HepG2 (cell line): ENCODE measurements around the gene ARPC3. TPM values are rescaled to one million over a fixed set of nuclear protein-coding genes. Genes with fewer than 3 reads are reported as not detected.

Experiments
- CBFB ChIP-seq: sonication (generic); formaldehyde crosslinking; IDR thresholded peaks from 2 replicates; pipeline ENCODE4 v1.4.0; 2020; ENCODE audit warnings: missing genetic modification reagents
- CENPX ChIP-seq: sonication (generic); formaldehyde crosslinking; IDR thresholded peaks from 2 replicates; pipeline ENCODE4 v1.9.0; 2021; ENCODE audit warnings: mild to moderate bottlenecking, missing genetic modification reagents, moderate library complexity
- DR1 ChIP-seq: sonication (generic); formaldehyde crosslinking; IDR thresholded peaks from 2 replicates; pipeline ENCODE4 v1.8.0; 2021; ENCODE audit warnings: mild to moderate bottlenecking, missing genetic modification reagents, inconsistent platforms
- NCOA1 ChIP-seq: sonication (generic); formaldehyde crosslinking; IDR thresholded peaks from 2 replicates; pipeline ENCODE4 v1.9.0; 2021; ENCODE audit warnings: missing genetic modification reagents
- NR0B2 ChIP-seq: sonication (generic); formaldehyde crosslinking; IDR thresholded peaks from 2 replicates; pipeline ENCODE4 v1.4.0; 2020; ENCODE audit warnings: mild to moderate bottlenecking, missing genetic modification reagents
- NR3C1 ChIP-seq: sonication (generic); formaldehyde crosslinking; IDR thresholded peaks from 2 replicates; pipeline ENCODE4 v1.4.0; 2020; ENCODE audit warnings: missing genetic modification reagents
- ONECUT2 ChIP-seq: sonication (generic); formaldehyde crosslinking; IDR thresholded peaks from 2 replicates; pipeline ENCODE4 v1.4.0; 2020; ENCODE audit warnings: missing genetic modification reagents
- PHF20 ChIP-seq: sonication (generic); formaldehyde crosslinking; IDR thresholded peaks from 2 replicates; pipeline ENCODE4 v1.5.0; 2020; ENCODE audit warnings: mild to moderate bottlenecking, missing genetic modification reagents
- PITX1 ChIP-seq: sonication (generic); formaldehyde crosslinking; IDR thresholded peaks from 2 replicates; pipeline ENCODE4 v1.5.1; 2020; ENCODE audit warnings: mild to moderate bottlenecking, missing genetic modification reagents
- TBX2 ChIP-seq: sonication (generic); formaldehyde crosslinking; IDR thresholded peaks from 2 replicates; pipeline ENCODE4 v1.5.0; 2020; ENCODE audit warnings: missing genetic modification reagents, mild to moderate bottlenecking, borderline replicate concordance
- ZC3H13 ChIP-seq: sonication (generic); formaldehyde crosslinking; IDR thresholded peaks from 2 replicates; pipeline ENCODE4 v1.8.1; 2023; ENCODE audit warnings: mild to moderate bottlenecking, missing genetic modification reagents, moderate library complexity
- ZEB1 ChIP-seq: IDR thresholded peaks from 2 replicates; pipeline ENCODE4 v1.6.1; 2012; ENCODE audit warnings: mild to moderate bottlenecking, low read depth, inconsistent platforms; ENCODE audit not compliant: insufficient replicate concordance
- ZNF121 ChIP-seq: sonication (generic); formaldehyde crosslinking; IDR thresholded peaks from 2 replicates; pipeline ENCODE4 v1.5.0; 2020; ENCODE audit warnings: mild to moderate bottlenecking, missing genetic modification reagents
- ZNF362 ChIP-seq: sonication (generic); formaldehyde crosslinking; IDR thresholded peaks from 2 replicates; pipeline ENCODE4 v1.4.0; 2020; ENCODE audit warnings: missing genetic modification reagents, mild to moderate bottlenecking, borderline replicate concordance
- ZNF367 ChIP-seq: sonication (generic); formaldehyde crosslinking; IDR thresholded peaks from 2 replicates; pipeline ENCODE4 v1.4.0; 2020; ENCODE audit warnings: missing genetic modification reagents, borderline replicate concordance
- ZNF407 ChIP-seq: sonication (generic); formaldehyde crosslinking; IDR thresholded peaks from one replicate; pipeline ENCODE4 v1.5.1; 2020; ENCODE audit warnings: mild to moderate bottlenecking, missing genetic modification reagents; ENCODE audit errors: not compliant biosample characterization
- ZNF468 ChIP-seq: sonication (generic); formaldehyde crosslinking; IDR thresholded peaks from 2 replicates; pipeline ENCODE4 v1.8.0; 2022; ENCODE audit warnings: mild to moderate bottlenecking, moderate library complexity, missing genetic modification reagents
- ZNF782 ChIP-seq: sonication (generic); formaldehyde crosslinking; IDR thresholded peaks from 2 replicates; pipeline ENCODE4 v1.4.0; 2020; ENCODE audit warnings: missing genetic modification reagents, mild to moderate bottlenecking, borderline replicate concordance
- polyA plus RNA-seq, 8 experiments: library from polyadenylated mRNA; depleted of rRNA in 3 of 8; stranded (reverse) in 7 of 8; unstranded in 1 of 8; fragments of >200 nt; fragmentation: Illumina TruSeq in 4 of 8; extraction: Trizol in 4 of 8; gene quantifications; 2 replicates each; pipeline versions ENCODE4 v1.2.1 to v1.2.3, GENCODE V29; 2011 to 2016; ENCODE audit warnings: low read depth in 4 of 8, missing spikeins in 1 of 8, mixed read lengths in 1 of 8; ENCODE audit not compliant: insufficient read depth in 1 of 8
- total RNA-seq, 5 experiments: library from RNA; depleted of rRNA; stranded (reverse); fragments of >200 nt; fragmentation: Illumina TruSeq; extraction: Trizol; gene quantifications; 2 replicates each; pipeline ENCODE4 v1.2.3, GENCODE V29; 2016; ENCODE audit warnings: low read depth in 1 of 5
- TF ChIP-seq, protein P1 (sequence below): sonication (generic); formaldehyde crosslinking; IDR thresholded peaks from 2 replicates; pipeline ENCODE4; 2020; ENCODE audit warnings: missing genetic modification reagents, mild to moderate bottlenecking, borderline replicate concordance

The ARPC3 gene
- total and polyA plus RNA-seq, 2 of the 13 experiments (the other 11 are each of a cell fraction or from before 2014, with no cell fraction given), result 32.7 to 234 TPM

DNA sequence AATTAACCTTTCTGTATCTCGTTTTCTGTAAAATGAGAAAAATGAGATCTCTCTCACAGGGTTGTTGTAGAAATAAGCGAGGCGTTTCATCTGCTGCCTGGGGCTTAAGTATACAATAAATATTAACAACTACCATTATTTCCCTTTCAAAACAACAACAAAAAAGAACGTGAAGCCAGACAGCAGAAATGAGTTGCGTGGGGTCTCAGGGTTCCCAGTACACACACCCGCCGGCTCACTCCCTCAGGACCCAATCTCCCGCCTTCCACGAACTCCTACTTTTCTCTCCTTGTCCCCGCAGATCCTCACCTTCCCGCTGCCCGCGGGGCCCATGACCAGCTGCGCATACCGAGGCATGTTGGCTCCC lies 17.7 kb upstream of the ARPC3 start (continued):
- TF ChIP-seq ZNF367 (CRISPR knock-in tag), result no peak
- no peak for TF ChIP-seq NR3C1 (CRISPR knock-in tag)
- TF ChIP-seq NCOA1 (CRISPR knock-in tag), result 0 out of 2 replicates have a peak, but pooled peaks have one; percentile 10
- TF ChIP-seq ZNF362 (CRISPR knock-in tag), result no peak
- TF ChIP-seq PITX1 (CRISPR knock-in tag), result no peak
- TF ChIP-seq, protein P1, sequence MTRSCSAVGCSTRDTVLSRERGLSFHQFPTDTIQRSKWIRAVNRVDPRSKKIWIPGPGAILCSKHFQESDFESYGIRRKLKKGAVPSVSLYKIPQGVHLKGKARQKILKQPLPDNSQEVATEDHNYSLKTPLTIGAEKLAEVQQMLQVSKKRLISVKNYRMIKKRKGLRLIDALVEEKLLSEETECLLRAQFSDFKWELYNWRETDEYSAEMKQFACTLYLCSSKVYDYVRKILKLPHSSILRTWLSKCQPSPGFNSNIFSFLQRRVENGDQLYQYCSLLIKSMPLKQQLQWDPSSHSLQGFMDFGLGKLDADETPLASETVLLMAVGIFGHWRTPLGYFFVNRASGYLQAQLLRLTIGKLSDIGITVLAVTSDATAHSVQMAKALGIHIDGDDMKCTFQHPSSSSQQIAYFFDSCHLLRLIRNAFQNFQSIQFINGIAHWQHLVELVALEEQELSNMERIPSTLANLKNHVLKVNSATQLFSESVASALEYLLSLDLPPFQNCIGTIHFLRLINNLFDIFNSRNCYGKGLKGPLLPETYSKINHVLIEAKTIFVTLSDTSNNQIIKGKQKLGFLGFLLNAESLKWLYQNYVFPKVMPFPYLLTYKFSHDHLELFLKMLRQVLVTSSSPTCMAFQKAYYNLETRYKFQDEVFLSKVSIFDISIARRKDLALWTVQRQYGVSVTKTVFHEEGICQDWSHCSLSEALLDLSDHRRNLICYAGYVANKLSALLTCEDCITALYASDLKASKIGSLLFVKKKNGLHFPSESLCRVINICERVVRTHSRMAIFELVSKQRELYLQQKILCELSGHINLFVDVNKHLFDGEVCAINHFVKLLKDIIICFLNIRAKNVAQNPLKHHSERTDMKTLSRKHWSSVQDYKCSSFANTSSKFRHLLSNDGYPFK (CRISPR knock-in tag), result peak; percentile 99; the same call in 1 of the 2 replicates
- TF ChIP-seq ZNF121 (CRISPR knock-in tag), result no peak
- TF ChIP-seq CENPX (CRISPR knock-in tag), result no peak
- no peak for TF ChIP-seq CBFB (CRISPR knock-in tag)
- no peak for TF ChIP-seq ZNF468 (CRISPR knock-in tag)
- TF ChIP-seq TBX2, result no peak
- TF ChIP-seq ZNF782 (CRISPR knock-in tag), result no peak
- TF ChIP-seq ZEB1, result peak; percentile 47
- no peak for TF ChIP-seq ZNF407 (CRISPR knock-in tag)
- TF ChIP-seq ZC3H13, result 0 out of 2 replicates have a peak, but pooled peaks have one; percentile 35
- no peak for TF ChIP-seq PHF20
- no peak for TF ChIP-seq ONECUT2
- TF ChIP-seq NR0B2, result no peak
- no peak for TF ChIP-seq DR1 (CRISPR knock-in tag)
